ENCODE data around the gene SRP9.
"Not testable (repeated sequence)": the region's sequence is repeated elsewhere in the genome, so short reads cannot be mapped to it uniquely, and the experiment has no call there.

The SRP9 gene

GRCh38 chr1:225754940-225755641, 22.5 kb upstream of the SRP9 start:
- H3K27ac ChIP-seq (ENCODE audit: low read depth in 2 of 2, low read length in 2 of 2), result no peak overlapping the region
- no peaks in the 10 kb centered on the region for H3K27me3 ChIP-seq (ENCODE audit: control insufficient read depth in 2 of 2, insufficient read depth in 2 of 2, low read length in 2 of 2)
- H3K9me3 ChIP-seq (ENCODE audit: control insufficient read depth in 2 of 2, low read length in 2 of 2), result no peaks in the 10 kb centered on the region
- no peak overlapping the region for H3K9ac ChIP-seq (ENCODE audit: low read depth in 1 of 2, low read length in 2 of 2)
- peaks cover 0 to 6% of the 10 kb centered on the region in 2 donors for H3K4me1 ChIP-seq (ENCODE audit: control insufficient read depth in 2 of 2, insufficient read depth in 2 of 2, low read length in 2 of 2)
- H3K36me3 ChIP-seq (ENCODE audit: control insufficient read depth in 2 of 2, insufficient read depth in 2 of 2, low read length in 2 of 2), result no peaks in the 10 kb centered on the region
- no peak overlapping the region for H3K4me3 ChIP-seq (ENCODE audit: low read length in 2 of 2)

- H3K27ac ChIP-seq (ENCODE audit: low read depth in 2 of 2, low read length in 2 of 2), result no peak overlapping the region
- H3K4me1 ChIP-seq (ENCODE audit: control insufficient read depth in 2 of 2, insufficient read depth in 2 of 2, low read length in 2 of 2), result peaks cover 0 to 5% of the 10 kb centered on the region in 2 donors
- H3K9me3 ChIP-seq (ENCODE audit: control insufficient read depth in 2 of 2, low read length in 2 of 2), result no peaks in the 10 kb centered on the region
- no peaks in the 10 kb centered on the region for H3K36me3 ChIP-seq (ENCODE audit: control insufficient read depth in 2 of 2, insufficient read depth in 2 of 2, low read length in 2 of 2)
- no peak overlapping the region for H3K4me3 ChIP-seq (ENCODE audit: low read length in 2 of 2)
- no peak overlapping the region for H3K9ac ChIP-seq (ENCODE audit: low read depth in 1 of 2, low read length in 2 of 2)
- H3K27me3 ChIP-seq (ENCODE audit: control insufficient read depth in 2 of 2, insufficient read depth in 2 of 2, low read length in 2 of 2), result no peaks in the 10 kb centered on the region
Measured at GRCh38 chr1:225755671-225756319, 21.8 kb upstream of the SRP9 start.

- no peak overlapping the region for H3K27ac ChIP-seq (ENCODE audit: low read depth in 2 of 2, low read length in 2 of 2)
- no peaks in the 10 kb centered on the region for H3K36me3 ChIP-seq (ENCODE audit: control insufficient read depth in 2 of 2, insufficient read depth in 2 of 2, low read length in 2 of 2)
- no peaks in the 10 kb centered on the region for H3K9me3 ChIP-seq (ENCODE audit: control insufficient read depth in 2 of 2, low read length in 2 of 2)
- no peak overlapping the region for H3K9ac ChIP-seq (ENCODE audit: low read depth in 1 of 2, low read length in 2 of 2)
- H3K4me1 ChIP-seq (ENCODE audit: control insufficient read depth in 2 of 2, insufficient read depth in 2 of 2, low read length in 2 of 2), result peaks cover 0 to 4% of the 10 kb centered on the region in 2 donors
- no peak overlapping the region for H3K4me3 ChIP-seq (ENCODE audit: low read length in 2 of 2)
- no peaks in the 10 kb centered on the region for H3K27me3 ChIP-seq (ENCODE audit: control insufficient read depth in 2 of 2, insufficient read depth in 2 of 2, low read length in 2 of 2)
Measured at GRCh38 chr1:225757927-225758656, 19.5 kb upstream of the SRP9 start.

- not testable (repeated sequence) for H3K36me3 ChIP-seq (ENCODE audit: control insufficient read depth in 2 of 2, insufficient read depth in 2 of 2, low read length in 2 of 2); H3K4me1 ChIP-seq (ENCODE audit: control insufficient read depth in 2 of 2, insufficient read depth in 2 of 2, low read length in 2 of 2); H3K9me3 ChIP-seq (ENCODE audit: control insufficient read depth in 2 of 2, low read length in 2 of 2); H3K9ac ChIP-seq (ENCODE audit: low read depth in 1 of 2, low read length in 2 of 2); H3K27ac ChIP-seq (ENCODE audit: low read depth in 2 of 2, low read length in 2 of 2); H3K27me3 ChIP-seq (ENCODE audit: control insufficient read depth in 2 of 2, insufficient read depth in 2 of 2, low read length in 2 of 2); H3K4me3 ChIP-seq (ENCODE audit: low read length in 2 of 2)
Measured at GRCh38 chr1:225759972-225760371, 17.7 kb upstream of the SRP9 start.

GRCh38 chr1:225760531-225760930, 17.1 kb upstream of the SRP9 start:
- no peaks in the 10 kb centered on the region for H3K9me3 ChIP-seq (ENCODE audit: control insufficient read depth in 2 of 2, low read length in 2 of 2)
- H3K4me3 ChIP-seq (ENCODE audit: low read length in 2 of 2), result no peak overlapping the region
- no peaks in the 10 kb centered on the region for H3K27me3 ChIP-seq (ENCODE audit: control insufficient read depth in 2 of 2, insufficient read depth in 2 of 2, low read length in 2 of 2)
- H3K9ac ChIP-seq (ENCODE audit: low read depth in 1 of 2, low read length in 2 of 2), result no peak overlapping the region
- no peaks in the 10 kb centered on the region for H3K36me3 ChIP-seq (ENCODE audit: control insufficient read depth in 2 of 2, insufficient read depth in 2 of 2, low read length in 2 of 2)
- H3K27ac ChIP-seq (ENCODE audit: low read depth in 2 of 2, low read length in 2 of 2), result no peak overlapping the region
- H3K4me1 ChIP-seq (ENCODE audit: control insufficient read depth in 2 of 2, insufficient read depth in 2 of 2, low read length in 2 of 2), result peaks cover 0 to 2% of the 10 kb centered on the region in 2 donors

GRCh38 chr1:225761395-225761794, 16.2 kb upstream of the SRP9 start:
- not testable (repeated sequence) for H3K27ac ChIP-seq (ENCODE audit: low read depth in 2 of 2, low read length in 2 of 2); H3K4me1 ChIP-seq (ENCODE audit: control insufficient read depth in 2 of 2, insufficient read depth in 2 of 2, low read length in 2 of 2); H3K36me3 ChIP-seq (ENCODE audit: control insufficient read depth in 2 of 2, insufficient read depth in 2 of 2, low read length in 2 of 2); H3K27me3 ChIP-seq (ENCODE audit: control insufficient read depth in 2 of 2, insufficient read depth in 2 of 2, low read length in 2 of 2); H3K9ac ChIP-seq (ENCODE audit: low read depth in 1 of 2, low read length in 2 of 2); H3K4me3 ChIP-seq (ENCODE audit: low read length in 2 of 2); H3K9me3 ChIP-seq (ENCODE audit: control insufficient read depth in 2 of 2, low read length in 2 of 2)

- H3K27me3 ChIP-seq (ENCODE audit: control insufficient read depth in 2 of 2, insufficient read depth in 2 of 2, low read length in 2 of 2), result no peaks in the 10 kb centered on the region
Measured at GRCh38 chr1:225762002-225762441, 15.6 kb upstream of the SRP9 start.

GRCh38 chr1:225762444-225762843, 15.2 kb upstream of the SRP9 start:
- Histone ChIP-seq H3K27ac (ENCODE audit: low read depth in 2 of 2, low read length in 2 of 2) (no peak overlapping the region), H3K4me1 (ENCODE audit: control insufficient read depth in 2 of 2, insufficient read depth in 2 of 2, low read length in 2 of 2) (peaks cover 0 to 2% of the 10 kb centered on the region in 2 donors)

More at GRCh38 chr1:225762002-225762441, 15.6 kb upstream of the SRP9 start:
- Histone ChIP-seq H3K27ac (ENCODE audit: low read depth in 2 of 2, low read length in 2 of 2) (no peak overlapping the region), H3K9me3 (ENCODE audit: control insufficient read depth in 2 of 2, low read length in 2 of 2) (no peaks in the 10 kb centered on the region), H3K4me3 (ENCODE audit: low read length in 2 of 2) (no peak overlapping the region), H3K9ac (ENCODE audit: low read depth in 1 of 2, low read length in 2 of 2) (no peak overlapping the region), H3K4me1 (ENCODE audit: control insufficient read depth in 2 of 2, insufficient read depth in 2 of 2, low read length in 2 of 2) (peaks cover 0 to 2% of the 10 kb centered on the region in 2 donors), H3K36me3 (ENCODE audit: control insufficient read depth in 2 of 2, insufficient read depth in 2 of 2, low read length in 2 of 2) (no peaks in the 10 kb centered on the region)

GRCh38 chr1:225763716-225764548, 13.7 kb upstream of the SRP9 start:
- Histone ChIP-seq H3K27ac (ENCODE audit: low read depth in 2 of 2, low read length in 2 of 2) (no peak overlapping the region), H3K27me3 (ENCODE audit: control insufficient read depth in 2 of 2, insufficient read depth in 2 of 2, low read length in 2 of 2) (no peaks in the 10 kb centered on the region), H3K9ac (ENCODE audit: low read depth in 1 of 2, low read length in 2 of 2) (no peak overlapping the region), H3K4me3 (ENCODE audit: low read length in 2 of 2) (no peak overlapping the region), H3K9me3 (ENCODE audit: control insufficient read depth in 2 of 2, low read length in 2 of 2) (no peaks in the 10 kb centered on the region), H3K4me1 (ENCODE audit: control insufficient read depth in 2 of 2, insufficient read depth in 2 of 2, low read length in 2 of 2) (peaks cover 4 to 11% of the 10 kb centered on the region in 2 donors), H3K36me3 (ENCODE audit: control insufficient read depth in 2 of 2, insufficient read depth in 2 of 2, low read length in 2 of 2) (no peaks in the 10 kb centered on the region)

More at GRCh38 chr1:225762444-225762843, 15.2 kb upstream of the SRP9 start:
- no peaks in the 10 kb centered on the region for H3K27me3 ChIP-seq (ENCODE audit: control insufficient read depth in 2 of 2, insufficient read depth in 2 of 2, low read length in 2 of 2)
- no peak overlapping the region for H3K9ac ChIP-seq (ENCODE audit: low read depth in 1 of 2, low read length in 2 of 2)
- H3K9me3 ChIP-seq (ENCODE audit: control insufficient read depth in 2 of 2, low read length in 2 of 2), result no peaks in the 10 kb centered on the region
- no peaks in the 10 kb centered on the region for H3K36me3 ChIP-seq (ENCODE audit: control insufficient read depth in 2 of 2, insufficient read depth in 2 of 2, low read length in 2 of 2)
- no peak overlapping the region for H3K4me3 ChIP-seq (ENCODE audit: low read length in 2 of 2)

All from mucosa of rectum (tissue), 2 donors.